GM18907 (cell line): ENCODE data around the gene SLC22A17.
A peak's percentile ranks its signal among the peaks of the same experiment; 100 is the strongest.

Experiments used
- ATAC-seq: cut with Tn5 transposase; IDR thresholded peaks from one replicate; pipeline ENCODE4 v1.9.1; 2021; ENCODE audit warnings: mild to moderate bottlenecking, moderate library complexity; ENCODE audit not compliant: unreplicated experiment

Gene SLC22A17

DNA sequence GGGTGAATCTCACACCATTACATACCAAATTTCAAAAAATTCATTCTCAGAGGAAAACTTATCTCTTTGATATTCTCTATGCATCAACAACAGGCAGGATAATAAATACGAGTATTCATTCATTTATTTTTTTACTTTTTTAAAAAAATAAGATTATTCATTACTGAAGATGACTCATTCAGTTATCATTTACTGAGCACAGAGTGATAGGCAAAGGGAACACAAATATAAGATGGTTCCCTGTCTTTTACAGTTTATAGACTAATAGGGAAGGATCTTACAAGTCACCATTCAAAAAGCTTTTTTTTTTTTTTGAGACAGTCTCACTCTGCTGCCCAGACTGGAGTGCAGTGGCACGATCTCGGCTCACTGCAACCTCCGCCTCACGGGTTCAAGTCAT is 36.4 kb downstream of the SLC22A17 start:
- no peak for ATAC-seq

DNA sequence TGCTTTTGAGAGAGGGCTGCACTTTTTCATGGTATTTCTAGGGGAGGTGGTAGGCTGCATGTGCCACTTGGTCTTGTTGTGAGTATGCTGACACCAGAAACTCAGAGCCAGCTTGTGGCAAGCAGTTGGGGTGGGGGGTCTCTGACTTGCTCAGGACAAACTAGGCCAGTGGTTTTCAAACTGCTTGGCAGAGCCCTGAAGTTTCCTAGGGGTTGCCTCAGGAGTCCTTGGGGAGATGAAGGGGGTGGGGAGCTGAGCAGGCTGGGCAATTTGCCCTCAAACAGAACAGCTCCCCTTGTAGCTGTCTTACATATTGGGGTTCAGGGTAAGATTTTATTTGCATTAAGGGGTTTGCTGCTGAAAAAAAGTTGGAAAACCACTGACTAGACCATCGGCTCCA is 42.1 kb downstream of the SLC22A17 start:
- no peak for ATAC-seq

DNA sequence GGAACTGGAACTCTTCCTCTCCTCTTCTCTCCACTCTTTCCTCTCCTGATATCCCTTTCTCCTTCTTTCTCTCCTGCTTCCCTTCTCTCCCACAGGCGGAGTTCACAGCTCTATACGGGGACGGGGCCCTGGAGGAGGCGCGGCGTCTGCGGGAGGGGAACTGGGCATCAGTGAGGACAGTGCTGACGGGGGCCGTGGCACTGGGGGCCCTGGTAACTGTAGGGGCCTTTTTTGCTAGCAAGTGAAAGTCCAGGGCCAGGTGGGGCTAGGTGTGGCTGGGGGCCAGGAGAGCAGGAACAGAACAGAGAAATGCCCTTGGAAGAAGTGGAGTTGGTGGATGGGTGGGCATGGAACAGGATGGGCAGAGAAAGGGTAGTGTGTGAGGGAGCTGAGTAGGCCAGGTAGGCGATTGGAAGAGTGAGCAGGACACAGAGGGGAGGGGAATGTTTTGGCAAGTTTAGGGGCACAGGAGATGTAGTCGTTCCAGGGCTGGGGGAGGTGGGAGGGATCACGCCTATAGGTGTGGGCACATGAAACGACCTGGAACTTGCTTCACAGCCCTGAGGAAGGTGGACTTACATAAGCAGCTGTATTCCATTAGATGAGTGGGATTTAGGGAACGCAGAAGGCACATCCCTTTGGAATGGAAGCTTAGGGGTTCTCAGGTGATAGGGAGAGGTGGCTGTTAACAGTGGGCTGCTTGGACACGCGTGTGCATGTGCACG is 43.8 kb downstream of the SLC22A17 start:
- ATAC-seq, result no peak

DNA sequence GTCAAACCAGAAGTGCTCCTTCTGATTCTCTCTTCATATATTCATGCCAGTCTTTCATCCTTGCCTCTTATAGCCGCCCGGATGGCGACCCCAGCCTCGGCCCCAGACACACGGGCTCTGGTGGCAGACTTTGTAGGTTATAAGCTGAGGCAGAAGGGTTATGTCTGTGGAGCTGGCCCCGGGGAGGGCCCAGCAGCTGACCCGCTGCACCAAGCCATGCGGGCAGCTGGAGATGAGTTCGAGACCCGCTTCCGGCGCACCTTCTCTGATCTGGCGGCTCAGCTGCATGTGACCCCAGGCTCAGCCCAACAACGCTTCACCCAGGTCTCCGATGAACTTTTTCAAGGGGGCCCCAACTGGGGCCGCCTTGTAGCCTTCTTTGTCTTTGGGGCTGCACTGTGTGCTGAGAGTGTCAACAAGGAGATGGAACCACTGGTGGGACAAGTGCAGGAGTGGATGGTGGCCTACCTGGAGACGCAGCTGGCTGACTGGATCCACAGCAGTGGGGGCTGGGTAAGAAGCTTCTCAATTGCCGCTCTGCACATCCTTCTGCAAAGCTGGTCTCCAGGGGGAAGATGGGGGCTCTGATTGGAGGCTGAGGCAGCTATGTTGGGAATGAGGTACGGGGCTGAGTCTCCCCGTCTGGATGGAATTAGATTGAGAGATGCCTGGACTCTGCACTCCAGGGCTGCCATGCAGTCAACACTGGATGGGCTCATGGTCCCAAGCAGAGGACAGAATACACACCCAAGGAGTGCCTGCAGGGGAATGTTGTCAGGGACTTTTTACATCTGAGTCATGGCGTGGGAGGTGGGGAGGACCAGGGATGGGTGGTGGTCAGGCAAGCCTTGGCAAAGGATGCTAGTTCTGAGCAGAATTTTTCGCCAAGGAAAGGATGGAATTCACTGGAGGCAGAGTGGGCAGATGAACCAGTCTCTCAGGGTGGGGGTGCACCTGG is 44.7 kb downstream of the SLC22A17 start:
- ATAC-seq, result no peak

DNA sequence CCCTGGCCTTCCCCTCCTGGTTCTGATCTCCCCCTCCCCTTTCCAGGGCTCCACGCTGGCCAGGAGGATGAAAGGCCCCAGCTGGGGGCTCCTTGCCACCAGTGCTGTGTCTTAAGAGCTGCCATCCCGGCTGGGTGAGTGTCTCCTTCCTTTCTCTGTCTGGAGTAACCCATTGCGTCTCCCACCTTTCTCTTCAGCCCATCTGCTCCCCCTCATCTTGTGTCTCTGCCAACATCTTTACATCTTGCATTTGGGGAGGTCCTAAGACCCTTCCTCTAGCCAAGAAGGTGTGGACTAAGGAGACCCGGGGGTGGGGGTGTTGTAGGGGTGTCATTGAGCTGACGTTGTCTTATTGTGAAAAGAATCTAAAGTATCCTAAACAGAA is 45.5 kb downstream of the SLC22A17 start:
- ATAC-seq, result no peak

DNA sequence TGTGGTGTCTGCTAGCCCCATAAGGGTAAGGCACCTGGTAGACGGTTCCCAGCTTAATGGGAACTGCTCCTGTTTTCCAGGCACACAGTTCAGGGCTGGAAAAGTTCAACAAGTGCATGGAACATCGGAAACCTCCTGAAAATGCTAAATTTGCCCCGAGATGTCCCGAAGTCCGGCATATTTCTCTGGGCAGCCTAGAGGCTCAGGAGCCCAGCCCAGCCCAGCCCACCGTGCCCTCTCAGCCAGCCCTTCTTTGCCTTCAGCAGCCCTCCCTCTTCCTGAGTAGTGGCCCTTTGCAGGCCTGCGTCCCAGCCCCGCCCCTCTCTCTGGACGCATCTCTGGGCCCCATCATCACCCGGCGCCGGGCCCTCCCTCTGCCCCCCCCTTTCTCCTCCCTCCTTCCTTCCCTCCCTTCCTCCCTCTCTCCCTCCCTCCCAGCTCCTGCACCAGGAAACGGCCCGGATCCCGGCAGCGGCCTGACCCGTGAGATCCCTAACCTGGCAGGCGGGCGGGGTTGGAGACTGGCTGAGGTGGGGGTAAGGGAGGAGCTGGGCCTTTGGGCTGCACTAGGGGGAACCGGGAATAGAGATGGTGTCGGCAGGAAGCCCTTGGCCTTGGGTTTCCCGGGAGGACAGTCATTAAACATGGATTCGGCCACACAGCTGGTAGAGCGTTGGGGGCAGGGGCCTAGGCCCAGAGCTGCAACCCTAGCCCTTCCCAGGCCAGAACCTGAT is 46.1 kb downstream of the SLC22A17 start, which contains the start of gene BCL2L2:
Gene BCL2L2, plus strand, starts transcription at position 422 of the 734 bp plus-strand sequence. CDS start 935 bp downstream, outside the sequence.
- ATAC-seq, result no peak

DNA sequence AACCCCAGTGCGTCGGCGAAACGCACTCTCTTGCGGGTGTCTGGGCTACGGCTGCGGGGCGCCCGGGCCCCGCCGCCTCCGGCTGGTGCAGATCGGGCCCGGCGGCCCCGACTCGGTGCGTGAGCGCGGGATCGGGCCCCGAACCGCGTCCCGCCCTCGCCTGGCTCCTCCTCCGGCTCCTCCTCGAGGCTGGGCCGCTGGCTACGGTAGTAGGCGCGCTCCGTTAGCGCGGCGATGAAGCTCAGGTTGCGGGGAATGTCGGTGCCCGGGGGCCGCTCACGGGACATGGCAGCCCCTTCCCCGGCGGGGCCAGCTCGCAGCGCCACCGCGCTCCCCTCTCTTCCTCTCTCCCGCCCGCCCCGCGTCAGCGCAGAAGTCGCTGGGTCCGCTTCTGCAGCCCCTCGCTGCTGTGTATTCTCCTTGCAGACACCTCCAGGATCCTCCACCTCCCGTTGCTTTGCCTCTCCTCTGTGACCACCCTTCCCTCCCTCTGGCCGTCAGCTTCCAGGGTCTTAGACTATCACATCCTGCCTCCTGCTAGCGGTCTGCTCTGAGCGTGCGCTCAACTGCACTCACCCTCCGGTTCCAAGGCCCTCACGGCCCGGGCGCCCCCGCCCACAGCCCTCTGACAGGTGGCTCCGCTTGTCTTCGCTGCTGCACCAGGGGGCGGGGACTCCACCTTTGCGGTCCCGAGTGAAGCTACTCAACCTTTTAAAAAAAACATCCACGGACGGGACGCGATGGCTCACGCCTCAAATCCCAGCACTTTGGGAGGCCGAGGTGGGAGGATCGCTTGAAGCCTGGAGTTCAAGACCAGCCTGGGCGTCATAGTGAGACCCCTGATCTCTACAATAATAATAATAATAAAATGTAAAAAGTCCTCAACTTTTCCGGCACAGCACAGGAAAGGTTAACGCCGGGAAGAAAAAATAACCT is 50.1 kb downstream of the SLC22A17 start, which contains the start of gene PPP1R3E:
Gene PPP1R3E, minus strand, starts transcription at position 570 of the 936 bp plus-strand sequence. Its CDS starts 283 bp downstream, at position 287.
- ATAC-seq, result peak; percentile 34

DNA sequence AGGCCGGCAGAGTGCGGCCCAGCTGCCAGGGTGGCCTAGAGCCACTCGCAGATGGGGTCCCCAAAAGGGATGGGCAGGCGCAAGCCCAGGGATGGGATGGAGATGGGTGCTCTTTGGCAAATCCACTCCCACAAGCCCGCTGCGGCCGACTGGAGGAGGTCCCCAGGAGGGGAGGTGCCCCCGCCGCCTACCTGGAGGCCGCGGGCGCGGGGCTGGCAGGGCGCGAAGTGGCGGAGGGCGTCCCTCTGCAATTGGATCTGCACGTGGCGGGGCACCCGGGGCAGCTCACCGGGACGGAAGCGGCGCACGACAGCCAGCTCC is 50.8 kb downstream of the SLC22A17 start:
- no peak for ATAC-seq

DNA sequence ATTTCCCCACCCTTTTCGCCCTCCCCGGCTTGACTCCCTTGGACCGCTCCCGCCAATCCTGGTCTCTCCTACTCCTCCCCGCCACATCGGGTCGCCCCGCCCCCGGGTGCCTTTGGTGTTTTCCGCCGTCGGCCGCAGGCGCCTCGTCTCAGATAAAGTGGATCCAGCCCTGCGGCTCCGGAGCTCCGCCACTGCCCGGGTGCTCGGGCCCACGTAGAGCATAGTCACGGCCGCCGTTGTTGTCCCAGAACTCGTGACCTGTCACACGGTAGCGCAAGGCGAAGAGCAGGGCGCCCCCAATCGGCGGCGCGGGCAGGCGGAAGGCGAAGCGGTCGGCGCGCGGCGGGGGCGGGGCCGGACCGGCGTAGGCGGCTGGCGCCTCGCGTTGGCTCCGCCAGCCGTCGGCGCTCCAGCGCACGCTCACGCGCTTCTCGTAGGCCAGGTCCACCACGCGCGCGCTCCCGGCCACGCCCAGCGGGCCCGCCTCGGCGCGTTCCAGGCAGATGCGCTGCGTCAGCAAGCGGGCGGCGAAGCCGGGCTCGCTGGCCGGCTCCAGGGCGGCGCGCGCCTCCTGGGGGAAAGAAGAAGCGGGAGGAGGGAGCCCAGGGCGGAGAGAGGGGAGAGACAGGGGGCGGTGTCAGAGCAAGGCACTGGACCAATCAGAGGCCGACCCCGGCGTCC is 51.3 kb downstream of the SLC22A17 start:
- ATAC-seq, result peak; percentile 82

DNA sequence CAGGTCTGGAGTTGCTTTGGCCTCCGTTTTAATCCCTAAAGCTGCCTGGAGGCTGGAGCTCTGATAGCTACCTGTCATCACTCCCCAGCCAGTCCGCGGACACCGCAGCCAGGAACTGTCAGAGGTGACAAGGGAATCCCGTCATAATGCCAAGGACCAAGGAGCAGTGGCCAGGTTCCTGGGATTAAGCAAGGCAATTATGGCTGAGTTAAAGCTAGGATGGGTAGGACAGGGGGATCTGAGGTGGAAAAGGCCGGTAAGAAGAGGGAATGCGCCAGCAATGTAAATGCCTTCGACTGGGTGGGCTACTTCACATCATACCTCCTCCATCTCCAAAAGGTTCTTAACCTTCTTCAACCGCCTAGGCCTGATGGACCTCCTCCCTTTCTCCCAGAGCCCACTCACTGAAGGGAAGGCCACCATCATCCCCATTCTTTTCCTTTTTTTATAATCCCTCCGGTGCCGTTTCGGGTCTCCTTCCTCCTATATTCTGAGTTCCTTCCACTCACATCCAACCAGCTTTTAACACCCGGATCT is 51.9 kb downstream of the SLC22A17 start:
- no peak for ATAC-seq

DNA sequence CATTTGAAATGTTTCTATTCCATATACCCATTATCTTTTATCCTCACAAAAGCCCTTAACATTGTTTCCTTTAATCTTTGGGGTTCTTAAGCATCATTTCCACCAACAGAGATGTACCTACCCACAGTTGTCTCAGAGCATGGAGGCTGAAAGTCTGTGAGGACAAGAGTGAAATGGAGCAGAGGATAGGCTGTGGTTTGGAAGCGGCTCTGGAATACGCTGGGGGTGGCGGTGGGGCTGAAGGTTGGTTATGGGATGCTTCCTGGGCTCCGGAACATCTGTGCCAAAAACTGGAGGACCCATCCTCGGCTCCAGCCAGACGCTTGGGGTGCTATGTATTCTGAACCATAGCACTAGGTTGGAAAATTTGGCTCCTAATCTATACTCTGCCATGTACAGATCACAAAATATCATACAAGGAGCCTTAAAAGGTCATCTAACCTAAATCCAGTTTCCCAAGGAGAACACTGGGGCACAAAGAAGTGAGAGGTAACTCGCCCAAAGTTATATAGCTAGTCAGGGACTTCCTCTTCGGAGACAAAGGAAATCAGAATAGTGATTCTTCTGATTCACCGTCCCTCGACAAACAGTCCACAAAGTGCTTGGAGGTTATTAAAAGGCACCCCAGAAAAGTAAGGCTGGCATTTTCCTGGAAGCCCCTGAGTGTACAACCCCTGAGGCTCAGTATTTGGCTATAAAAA is 52.6 kb downstream of the SLC22A17 start:
- no peak for ATAC-seq

DNA sequence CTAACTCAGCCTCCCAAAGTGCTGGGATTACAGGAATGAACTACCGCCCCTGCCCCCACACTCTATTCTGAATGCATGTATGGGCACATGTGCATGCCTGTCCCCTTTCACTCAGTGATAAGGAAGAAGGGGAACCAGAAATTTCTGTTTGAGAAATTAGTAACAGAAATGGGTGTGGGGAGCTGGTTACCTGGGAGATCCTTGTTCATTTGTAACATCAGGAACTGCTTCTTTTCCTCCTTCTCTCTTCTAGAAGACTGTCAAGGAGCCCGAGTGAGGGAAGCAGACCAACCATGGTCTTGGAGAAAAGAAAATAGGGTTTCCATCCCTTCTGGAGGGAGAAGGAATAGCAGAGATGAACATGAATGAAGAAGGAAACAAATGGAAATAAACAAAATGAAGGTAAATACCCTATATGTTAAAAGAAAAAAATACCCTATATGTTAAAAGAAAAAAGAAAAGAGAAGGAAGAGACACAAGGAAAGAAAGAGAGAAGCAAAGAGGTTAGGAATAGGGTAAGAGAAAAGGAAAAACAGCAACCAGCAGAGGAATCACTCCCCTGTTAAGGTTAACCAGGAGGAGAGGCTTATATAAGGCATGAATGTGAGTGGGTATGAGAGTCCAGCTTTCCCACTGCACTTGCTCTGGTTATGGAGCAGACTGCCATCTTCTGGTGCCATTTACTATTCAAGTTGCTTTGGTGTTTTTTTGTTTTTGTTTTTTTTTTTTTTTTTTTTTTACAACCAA is 53.3 kb downstream of the SLC22A17 start:
- no peak for ATAC-seq

DNA sequence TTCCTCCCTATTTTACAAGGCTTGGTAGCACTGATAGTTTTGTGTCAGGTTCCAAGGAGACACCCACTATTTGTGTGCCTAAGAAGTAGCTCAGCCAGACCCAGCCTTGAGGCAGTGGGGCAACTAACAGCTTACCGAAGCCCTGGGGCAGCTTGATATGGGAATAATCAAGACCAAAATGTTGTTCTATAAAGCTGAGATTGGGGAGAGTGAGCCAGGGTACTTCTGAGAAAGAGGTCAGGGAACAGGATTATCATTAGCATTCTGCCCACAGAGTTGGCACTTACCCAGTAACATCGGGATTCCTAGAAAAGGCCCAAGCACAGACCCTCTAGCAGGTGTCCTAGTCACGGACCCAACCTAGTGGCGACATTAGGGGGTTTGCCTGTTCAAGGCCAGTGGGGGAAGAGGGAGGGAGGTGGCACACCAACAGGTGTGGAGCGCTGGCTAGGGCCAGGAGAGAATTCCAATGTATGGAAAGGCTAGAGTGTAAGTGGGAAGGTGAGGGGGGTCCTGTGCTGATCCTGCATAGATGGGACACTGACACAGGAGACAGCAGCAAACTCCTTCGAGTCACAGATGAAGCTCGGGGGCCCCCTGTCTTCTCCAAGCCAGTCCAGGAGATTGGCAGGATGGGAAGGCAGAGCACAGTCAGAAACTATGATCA is 54.9 kb downstream of the SLC22A17 start:
- no peak for ATAC-seq

DNA sequence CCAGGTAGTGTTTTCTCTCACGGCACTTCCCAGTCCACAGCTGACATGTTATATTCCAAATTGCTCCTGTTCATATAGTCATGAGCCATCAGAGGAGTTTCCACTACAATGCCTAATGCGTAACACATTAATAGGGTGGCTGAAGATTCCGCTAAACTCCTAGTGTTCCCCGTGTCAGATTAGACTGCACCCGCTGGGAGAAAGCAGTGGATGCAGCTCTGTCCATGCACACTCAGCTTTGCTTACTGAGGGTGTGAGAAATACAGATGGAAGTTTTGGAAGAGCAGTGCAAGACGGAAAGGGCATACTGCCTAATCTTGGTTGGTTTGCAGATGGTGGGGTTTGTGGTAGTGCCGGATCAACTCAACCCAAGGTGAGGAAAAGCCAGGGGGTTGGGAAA is 55.6 kb downstream of the SLC22A17 start:
- no peak for ATAC-seq
